Measurements from ENCODE around the gene GDF10.

The GDF10 gene

GRCh38 chr10:47278720-47279119, 21.3 kb upstream of the GDF10 start:
- Histone ChIP-seq H2BK5ac (ENCODE audit: low read length) (no peak overlapping the region), H3K4me2 (ENCODE audit: insufficient read depth, low read length, poor library complexity, severe bottlenecking) (no peak overlapping the region), H3K27ac (replicated peaks; ENCODE audit: low read length) (no peak overlapping the region), H3K9me3 (replicated peaks in 1 of 2; ENCODE audit: control insufficient read depth in 2 of 2, insufficient read depth in 1 of 2, low read depth in 1 of 2, low read length in 2 of 2) (no peaks in the 10 kb centered on the region), H2BK15ac (ENCODE audit: low read length) (no peak overlapping the region), H3K23ac (ENCODE audit: low read depth, low read length, poor library complexity) (no peak overlapping the region), H4K8ac (ENCODE audit: low read depth, low read length) (no peak overlapping the region), H4K91ac (ENCODE audit: low read depth, low read length, poor library complexity) (no peak overlapping the region), H3K9ac (ENCODE audit: low read depth, low read length, poor library complexity) (peak overlapping the region; percentile 13), H3K79me1 (ENCODE audit: low read depth, low read length) (no peaks in the 10 kb centered on the region), H3K4ac (ENCODE audit: low read length) (no peak overlapping the region), H2AK5ac (ENCODE audit: low read depth, low read length) (no peak overlapping the region), H2BK120ac (ENCODE audit: low read depth, low read length) (no peak overlapping the region), H3K4me1 (ENCODE audit: control insufficient read depth in 2 of 2, insufficient read depth in 1 of 2, low read depth in 1 of 2, low read length in 2 of 2) (peaks cover 0 to 4% of the 10 kb centered on the region in 2 donors), H3K4me3 (ENCODE audit: low read length in 2 of 2) (no peak overlapping the region), H3K14ac (ENCODE audit: low read length) (no peak overlapping the region), H2BK12ac (ENCODE audit: low read length) (no peak overlapping the region), H3K18ac (ENCODE audit: low read length) (peak overlapping the region; percentile 29), H3K27me3 (ENCODE audit: control insufficient read depth in 3 of 3, insufficient read depth in 3 of 3, low read depth in 1 of 3, low read length in 3 of 3) (no peaks in the 10 kb centered on the region), H2AFZ (ENCODE audit: low read length) (no peak overlapping the region), H3K36me3 (replicated peaks in 1 of 2; ENCODE audit: control insufficient read depth in 2 of 2, insufficient read depth in 2 of 2, low read length in 2 of 2) (no peaks in the 10 kb centered on the region)
- no peak for DNase-seq (ENCODE audit: low spot score)
- no CpG with 5 or more reads among the region's 3 CpGs for WGBS, 2 donors (ENCODE audit: extremely low coverage in 2 of 2, insufficient read length in 2 of 2, insufficient replicate concordance in 1 of 2)

- Histone ChIP-seq H4K91ac (ENCODE audit: low read depth, low read length, poor library complexity) (no peak overlapping the region), H2BK5ac (ENCODE audit: low read length) (no peak overlapping the region), H3K18ac (ENCODE audit: low read length) (no peak overlapping the region), H3K4me2 (ENCODE audit: insufficient read depth, low read length, poor library complexity, severe bottlenecking) (no peak overlapping the region), H2BK120ac (ENCODE audit: low read depth, low read length) (no peak overlapping the region), H2AFZ (ENCODE audit: low read length) (no peak overlapping the region), H3K79me1 (ENCODE audit: low read depth, low read length) (no peaks in the 10 kb centered on the region), H3K27ac (replicated peaks; ENCODE audit: low read length) (no peak overlapping the region), H3K4ac (ENCODE audit: low read length) (no peak overlapping the region), H3K9ac (ENCODE audit: low read depth, low read length, poor library complexity) (no peak overlapping the region), H2BK12ac (ENCODE audit: low read length) (no peak overlapping the region), H3K36me3 (replicated peaks in 1 of 2; ENCODE audit: control insufficient read depth in 2 of 2, insufficient read depth in 2 of 2, low read length in 2 of 2) (no peaks in the 10 kb centered on the region), H3K23ac (ENCODE audit: low read depth, low read length, poor library complexity) (no peak overlapping the region), H3K4me1 (ENCODE audit: control insufficient read depth in 2 of 2, insufficient read depth in 1 of 2, low read depth in 1 of 2, low read length in 2 of 2) (peaks cover 0 to 4% of the 10 kb centered on the region in 2 donors), H3K4me3 (ENCODE audit: low read length in 2 of 2) (no peak overlapping the region), H3K14ac (ENCODE audit: low read length) (no peak overlapping the region), H2AK5ac (ENCODE audit: low read depth, low read length) (no peak overlapping the region), H4K8ac (ENCODE audit: low read depth, low read length) (no peak overlapping the region), H2BK15ac (ENCODE audit: low read length) (no peak overlapping the region), H3K9me3 (replicated peaks in 1 of 2; ENCODE audit: control insufficient read depth in 2 of 2, insufficient read depth in 1 of 2, low read depth in 1 of 2, low read length in 2 of 2) (no peaks in the 10 kb centered on the region), H3K27me3 (ENCODE audit: control insufficient read depth in 3 of 3, insufficient read depth in 3 of 3, low read depth in 1 of 3, low read length in 3 of 3) (no peaks in the 10 kb centered on the region)
- no CpG with 5 or more reads among the region's 2 CpGs for WGBS, 2 donors (ENCODE audit: extremely low coverage in 2 of 2, insufficient read length in 2 of 2, insufficient replicate concordance in 1 of 2)
- DNase-seq (ENCODE audit: low spot score) = no peak
These were observed 20.7 kb upstream of the GDF10 start for GRCh38 chr10:47279276-47279675.

GRCh38 chr10:47282005-47282656, 17.9 kb upstream of the GDF10 start:
- Histone ChIP-seq H3K27ac (replicated peaks; ENCODE audit: low read length) (no peak overlapping the region), H3K27me3 (ENCODE audit: control insufficient read depth in 3 of 3, insufficient read depth in 3 of 3, low read depth in 1 of 3, low read length in 3 of 3) (no peaks in the 10 kb centered on the region), H2AK5ac (ENCODE audit: low read depth, low read length) (peak overlapping the region; percentile 48), H3K9me3 (replicated peaks in 1 of 2; ENCODE audit: control insufficient read depth in 2 of 2, insufficient read depth in 1 of 2, low read depth in 1 of 2, low read length in 2 of 2) (peaks cover 0 to 2% of the 10 kb centered on the region in 2 donors), H2AFZ (ENCODE audit: low read length) (no peak overlapping the region), H3K23ac (ENCODE audit: low read depth, low read length, poor library complexity) (peak overlapping the region; percentile 43), H3K18ac (ENCODE audit: low read length) (peak overlapping the region; percentile 67), H2BK5ac (ENCODE audit: low read length) (no peak overlapping the region), H2BK15ac (ENCODE audit: low read length) (peak overlapping the region; percentile 27), H2BK120ac (ENCODE audit: low read depth, low read length) (no peak overlapping the region), H4K8ac (ENCODE audit: low read depth, low read length) (no peak overlapping the region), H3K36me3 (replicated peaks in 1 of 2; ENCODE audit: control insufficient read depth in 2 of 2, insufficient read depth in 2 of 2, low read length in 2 of 2) (no peaks in the 10 kb centered on the region), H3K4me1 (ENCODE audit: control insufficient read depth in 2 of 2, insufficient read depth in 1 of 2, low read depth in 1 of 2, low read length in 2 of 2) (no peaks in the 10 kb centered on the region), H3K4me2 (ENCODE audit: insufficient read depth, low read length, poor library complexity, severe bottlenecking) (no peak overlapping the region), H3K14ac (ENCODE audit: low read length) (no peak overlapping the region), H3K79me1 (ENCODE audit: low read depth, low read length) (no peaks in the 10 kb centered on the region), H3K9ac (ENCODE audit: low read depth, low read length, poor library complexity) (no peak overlapping the region), H3K4me3 (ENCODE audit: low read length in 2 of 2) (no peak overlapping the region), H4K91ac (ENCODE audit: low read depth, low read length, poor library complexity) (no peak overlapping the region), H3K4ac (ENCODE audit: low read length) (no peak overlapping the region), H2BK12ac (ENCODE audit: low read length) (peak overlapping the region; percentile 46)
- no CpG with 5 or more reads among the region's 6 CpGs for WGBS, 2 donors (ENCODE audit: extremely low coverage in 2 of 2, insufficient read length in 2 of 2, insufficient replicate concordance in 1 of 2)
- DNase-seq (ENCODE audit: low spot score) = no peak

- no peak overlapping the region for H3K14ac ChIP-seq (ENCODE audit: low read length)
- H3K4me2 ChIP-seq (ENCODE audit: insufficient read depth, low read length, poor library complexity, severe bottlenecking) = no peak overlapping the region
- WGBS, 2 donors (ENCODE audit: extremely low coverage in 2 of 2, insufficient read length in 2 of 2, insufficient replicate concordance in 1 of 2) = no CpG with 5 or more reads among the region's 6 CpGs
These were observed 17.4 kb upstream of the GDF10 start for GRCh38 chr10:47282657-47283018.

More at GRCh38 chr10:47282657-47283018, 17.4 kb upstream of the GDF10 start:
- H2BK15ac ChIP-seq (ENCODE audit: low read length) = peak overlapping the region; percentile 27
- H3K9ac ChIP-seq (ENCODE audit: low read depth, low read length, poor library complexity) = no peak overlapping the region
- H3K27me3 ChIP-seq (ENCODE audit: control insufficient read depth in 3 of 3, insufficient read depth in 3 of 3, low read depth in 1 of 3, low read length in 3 of 3) = no peaks in the 10 kb centered on the region
- H3K23ac ChIP-seq (ENCODE audit: low read depth, low read length, poor library complexity) = peak overlapping the region; percentile 43
- H4K8ac ChIP-seq (ENCODE audit: low read depth, low read length) = no peak overlapping the region
- H4K91ac ChIP-seq (ENCODE audit: low read depth, low read length, poor library complexity) = no peak overlapping the region
- peak overlapping the region; percentile 48 for H2AK5ac ChIP-seq (ENCODE audit: low read depth, low read length)
- no peak overlapping the region for H3K4me3 ChIP-seq (ENCODE audit: low read length in 2 of 2)
- H3K18ac ChIP-seq (ENCODE audit: low read length) = peak overlapping the region; percentile 67
- H3K36me3 ChIP-seq (replicated peaks in 1 of 2; ENCODE audit: control insufficient read depth in 2 of 2, insufficient read depth in 2 of 2, low read length in 2 of 2) = no peaks in the 10 kb centered on the region
- H3K27ac ChIP-seq (replicated peaks; ENCODE audit: low read length) = no peak overlapping the region
- no peak overlapping the region for H3K4ac ChIP-seq (ENCODE audit: low read length)
- no peak for DNase-seq (ENCODE audit: low spot score)
- no peak overlapping the region for H2BK120ac ChIP-seq (ENCODE audit: low read depth, low read length)
- H3K79me1 ChIP-seq (ENCODE audit: low read depth, low read length) = no peaks in the 10 kb centered on the region
- peaks cover 0 to 2% of the 10 kb centered on the region in 2 donors for H3K9me3 ChIP-seq (replicated peaks in 1 of 2; ENCODE audit: control insufficient read depth in 2 of 2, insufficient read depth in 1 of 2, low read depth in 1 of 2, low read length in 2 of 2)
- H3K4me1 ChIP-seq (ENCODE audit: control insufficient read depth in 2 of 2, insufficient read depth in 1 of 2, low read depth in 1 of 2, low read length in 2 of 2) = no peaks in the 10 kb centered on the region
- peak overlapping the region; percentile 46 for H2BK12ac ChIP-seq (ENCODE audit: low read length)
- no peak overlapping the region for H2BK5ac ChIP-seq (ENCODE audit: low read length)
- no peak overlapping the region for H2AFZ ChIP-seq (ENCODE audit: low read length)

All from neuronal stem cell (in vitro differentiated cells).